ENCODE results near the gene HTRA3.

Gene HTRA3

DNA sequence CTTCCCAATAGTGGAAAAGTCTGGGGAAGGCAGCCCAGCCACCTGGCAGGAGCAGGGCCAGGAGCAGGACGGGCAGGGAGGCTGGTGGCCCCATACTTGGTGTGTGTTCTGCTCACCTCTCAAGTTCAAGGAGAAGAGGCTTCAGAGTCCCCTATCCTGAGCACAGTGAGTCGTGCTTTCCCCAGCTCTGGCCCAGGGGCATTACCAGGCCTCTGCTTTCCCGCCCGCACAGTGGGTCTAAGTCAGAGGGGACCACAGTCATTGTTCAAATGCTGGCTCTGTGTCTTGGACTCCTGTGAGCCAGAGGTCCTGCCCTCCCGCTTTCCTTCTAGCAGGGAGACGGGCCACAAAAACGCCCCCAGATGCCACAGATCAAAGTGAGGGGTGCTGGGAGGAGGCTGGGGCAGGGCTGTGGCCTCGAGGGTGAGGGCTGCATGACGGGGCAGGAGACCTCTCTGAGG lies 27.6 kb downstream of the HTRA3 start:
- DNase-seq, result no peak

DNA sequence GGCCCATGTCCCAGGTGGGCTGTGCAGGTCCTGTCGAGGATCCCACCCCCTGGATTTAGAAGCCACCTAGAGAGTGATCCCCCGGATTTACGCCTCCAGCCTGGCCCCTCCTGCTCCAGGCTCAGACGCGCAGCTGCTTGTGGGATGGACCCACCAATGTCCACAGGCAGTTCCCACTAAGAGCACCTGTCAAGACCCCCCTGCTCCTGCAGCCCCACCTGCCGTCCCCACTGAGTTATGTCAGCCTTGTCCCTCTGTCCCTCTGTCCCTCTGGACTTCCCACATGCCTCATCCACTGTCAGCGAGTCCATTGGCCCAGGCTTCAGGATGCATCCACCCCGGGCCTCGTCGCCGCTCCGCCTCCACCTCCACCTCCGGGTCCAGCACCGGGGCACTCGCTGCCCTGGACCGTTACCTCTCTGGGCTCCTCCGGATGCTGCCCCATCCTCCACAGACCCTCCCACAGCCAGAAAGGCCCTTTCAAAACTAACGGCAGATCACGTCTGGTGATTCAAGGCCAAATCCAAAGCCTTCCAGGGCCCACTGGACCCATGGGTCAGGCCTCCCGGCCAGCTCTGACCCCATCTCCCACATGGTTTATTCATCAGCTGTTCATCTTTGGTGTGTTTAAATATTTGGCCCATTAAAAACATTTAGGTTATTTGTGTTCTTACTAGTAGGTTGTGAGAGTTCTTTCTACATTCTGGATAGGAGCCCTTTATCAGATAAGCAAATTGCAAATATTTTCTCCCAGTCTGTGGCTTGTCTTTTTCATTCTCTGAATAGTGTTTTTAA lies 28.3 kb downstream of the HTRA3 start:
- no peak for DNase-seq

DNA sequence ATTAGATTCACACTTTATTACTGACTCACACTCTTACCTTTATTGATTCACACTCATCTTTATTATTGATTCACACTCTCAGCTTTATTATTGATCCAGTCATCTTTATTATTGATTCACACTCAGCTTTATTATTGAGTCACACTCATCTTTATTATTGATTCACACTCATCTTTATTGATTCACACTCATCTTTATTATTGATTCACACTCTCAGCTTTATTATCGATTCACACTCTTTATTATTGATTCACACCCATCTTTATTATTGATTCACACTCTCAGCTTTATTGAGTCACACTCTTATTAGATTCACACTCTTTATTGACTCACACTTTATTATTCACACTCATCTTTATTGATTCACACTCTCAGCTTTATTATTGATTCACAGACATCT lies 31.3 kb downstream of the HTRA3 start:
- DNase-seq, result no peak

DNA sequence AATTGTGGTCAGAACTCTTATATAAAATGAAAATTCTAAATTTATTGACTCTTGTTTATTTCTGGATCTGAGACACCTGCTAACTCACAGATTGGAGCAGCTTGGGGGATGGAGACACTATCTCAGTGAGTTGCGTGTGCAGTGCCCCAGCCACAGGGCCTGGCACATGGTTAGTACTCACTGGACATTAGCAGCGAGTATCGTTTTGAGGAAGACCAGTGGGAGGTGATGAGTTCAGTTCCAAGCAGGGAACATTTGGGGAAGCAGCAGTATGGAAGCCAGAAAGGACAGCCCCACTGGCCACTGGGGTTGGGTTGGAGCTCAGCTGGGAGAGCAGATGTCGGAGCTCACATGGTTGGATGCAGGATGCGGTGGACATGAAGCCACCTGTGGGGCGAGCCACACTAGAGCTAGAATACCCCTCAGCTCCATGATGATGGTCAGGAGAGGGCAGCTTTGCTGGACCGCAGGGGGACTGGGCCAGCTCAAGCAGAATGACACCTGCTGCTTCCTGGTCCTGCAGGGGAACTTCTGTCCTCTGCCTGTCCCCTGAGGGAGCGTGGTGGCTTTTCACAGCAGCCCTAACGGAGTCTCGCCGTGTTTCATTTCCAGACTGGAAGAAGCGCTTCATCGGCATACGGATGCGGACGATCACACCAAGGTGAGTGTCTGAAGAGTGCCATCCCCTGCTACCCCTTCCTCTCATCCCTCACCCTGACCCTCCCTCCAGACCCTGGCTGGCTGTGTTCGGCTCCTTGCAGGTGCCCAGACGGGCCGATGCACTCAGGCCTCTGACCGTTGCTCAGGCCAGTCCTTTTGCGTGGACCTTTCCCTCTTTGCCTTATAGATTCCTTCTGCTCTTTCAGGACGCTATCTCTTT lies 32.5 kb downstream of the HTRA3 start:
- peak; percentile 39 for DNase-seq

DNA sequence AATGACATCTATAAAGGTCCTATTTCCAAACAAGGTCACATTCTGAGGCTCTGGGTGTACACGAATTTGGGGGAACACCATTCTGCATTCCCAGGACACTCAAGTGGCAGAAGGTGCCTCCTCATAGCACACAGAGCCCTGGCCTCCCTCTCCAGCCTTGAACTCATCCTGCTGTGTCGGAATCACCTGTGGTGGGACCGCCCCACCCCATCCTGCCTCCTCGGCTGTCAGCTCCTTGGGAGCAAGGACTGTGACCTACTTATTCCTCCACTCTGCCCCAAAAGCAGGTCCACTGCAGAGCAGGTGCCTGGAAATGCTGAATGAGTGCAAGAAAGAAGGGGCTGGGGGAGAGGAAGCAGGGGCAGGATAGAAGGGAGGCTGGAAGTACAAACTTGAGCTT lies 33.5 kb downstream of the HTRA3 start:
- no peak for DNase-seq

DNA sequence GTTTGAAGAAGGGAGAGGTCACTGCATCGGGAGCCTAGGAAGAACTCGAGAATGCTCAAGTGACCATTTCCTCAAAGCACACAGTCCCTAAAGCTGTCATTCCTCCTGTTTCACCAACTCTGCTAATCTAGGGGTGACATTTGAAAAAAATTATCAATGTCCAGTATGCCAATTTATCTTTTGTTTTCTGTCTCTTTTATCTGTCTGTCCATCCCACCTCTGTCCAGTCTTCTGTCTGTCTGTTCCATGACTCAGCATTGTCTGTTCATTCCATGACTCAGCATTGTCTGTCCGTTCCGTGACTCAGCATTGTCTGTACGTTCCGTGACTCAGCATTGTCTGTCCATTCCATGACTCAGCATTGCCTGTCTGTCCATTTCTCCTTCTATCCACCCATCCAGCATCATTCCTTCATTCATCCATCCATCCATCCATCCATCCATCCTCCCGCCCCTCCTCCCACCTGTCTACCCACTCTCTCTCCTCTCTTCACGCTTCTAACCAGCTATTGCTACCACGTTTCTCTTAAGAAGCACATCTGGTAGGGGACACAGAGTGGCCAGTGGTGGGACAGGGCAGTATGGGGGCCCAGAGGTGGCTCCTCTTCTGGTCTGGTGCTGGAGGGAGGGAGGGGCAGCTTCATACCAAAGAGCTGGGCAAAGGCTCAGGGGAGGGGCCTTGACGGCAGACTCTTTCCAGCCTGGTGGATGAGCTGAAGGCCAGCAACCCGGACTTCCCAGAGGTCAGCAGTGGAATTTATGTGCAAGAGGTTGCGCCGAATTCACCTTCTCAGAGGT lies 34.1 kb downstream of the HTRA3 start:
- peak; percentile 70 for DNase-seq

DNA sequence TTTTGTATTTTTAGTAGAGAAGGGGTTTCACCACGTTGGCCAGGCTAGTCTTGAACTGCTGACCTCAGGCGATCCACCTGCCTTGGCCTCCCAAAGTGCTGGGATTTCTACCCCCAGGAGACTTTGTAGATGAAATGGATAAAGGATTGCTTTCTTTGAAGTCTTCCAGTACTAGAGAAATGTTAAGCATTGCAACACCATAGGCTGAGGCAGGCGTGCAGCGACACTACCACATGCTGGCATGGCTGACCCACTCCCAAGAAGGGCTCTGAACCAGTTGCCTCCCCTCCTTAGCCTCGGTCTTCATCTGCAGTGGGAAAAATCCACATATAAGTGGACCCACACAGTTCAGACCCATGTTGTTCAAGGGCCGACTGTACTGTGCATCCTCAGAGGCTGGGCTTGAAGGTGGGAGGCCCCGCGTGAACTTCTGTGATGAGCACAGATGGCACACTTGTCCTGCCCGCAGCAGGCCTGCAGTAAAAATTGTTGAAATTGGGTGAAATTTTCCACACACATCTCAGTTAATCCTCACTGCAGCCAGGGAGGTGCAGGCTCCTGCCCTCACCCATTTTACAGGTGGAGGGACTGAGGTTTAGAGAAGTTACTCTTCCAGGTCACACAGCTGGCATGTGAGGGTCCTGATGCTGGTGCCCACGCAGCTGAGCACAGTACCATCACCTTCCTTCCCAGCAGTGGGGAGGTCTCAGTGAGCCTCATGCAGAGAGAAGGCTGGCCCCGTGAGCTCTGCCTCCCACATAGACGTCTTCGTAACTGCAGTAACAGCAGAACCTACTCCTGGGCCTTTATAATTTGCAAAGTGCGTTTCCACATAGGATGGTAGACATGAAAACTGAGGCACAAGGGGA lies 35.5 kb downstream of the HTRA3 start:
- no peak for DNase-seq

DNA sequence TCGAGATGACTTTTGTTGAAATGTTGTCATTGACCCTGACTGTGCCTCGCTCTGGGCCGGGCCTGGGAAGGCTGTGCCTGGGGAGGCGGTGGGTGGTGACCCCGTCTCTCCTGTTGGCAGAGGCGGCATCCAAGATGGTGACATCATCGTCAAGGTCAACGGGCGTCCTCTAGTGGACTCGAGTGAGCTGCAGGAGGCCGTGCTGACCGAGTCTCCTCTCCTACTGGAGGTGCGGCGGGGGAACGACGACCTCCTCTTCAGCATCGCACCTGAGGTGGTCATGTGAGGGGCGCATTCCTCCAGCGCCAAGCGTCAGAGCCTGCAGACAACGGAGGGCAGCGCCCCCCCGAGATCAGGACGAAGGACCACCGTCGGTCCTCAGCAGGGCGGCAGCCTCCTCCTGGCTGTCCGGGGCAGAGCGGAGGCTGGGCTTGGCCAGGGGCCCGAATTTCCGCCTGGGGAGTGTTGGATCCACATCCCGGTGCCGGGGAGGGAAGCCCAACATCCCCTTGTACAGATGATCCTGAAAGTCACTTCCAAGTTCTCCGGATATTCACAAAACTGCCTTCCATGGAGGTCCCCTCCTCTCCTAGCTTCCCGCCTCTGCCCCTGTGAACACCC lies 36.4 kb downstream of the HTRA3 start:
- DNase-seq, result no peak

DNA sequence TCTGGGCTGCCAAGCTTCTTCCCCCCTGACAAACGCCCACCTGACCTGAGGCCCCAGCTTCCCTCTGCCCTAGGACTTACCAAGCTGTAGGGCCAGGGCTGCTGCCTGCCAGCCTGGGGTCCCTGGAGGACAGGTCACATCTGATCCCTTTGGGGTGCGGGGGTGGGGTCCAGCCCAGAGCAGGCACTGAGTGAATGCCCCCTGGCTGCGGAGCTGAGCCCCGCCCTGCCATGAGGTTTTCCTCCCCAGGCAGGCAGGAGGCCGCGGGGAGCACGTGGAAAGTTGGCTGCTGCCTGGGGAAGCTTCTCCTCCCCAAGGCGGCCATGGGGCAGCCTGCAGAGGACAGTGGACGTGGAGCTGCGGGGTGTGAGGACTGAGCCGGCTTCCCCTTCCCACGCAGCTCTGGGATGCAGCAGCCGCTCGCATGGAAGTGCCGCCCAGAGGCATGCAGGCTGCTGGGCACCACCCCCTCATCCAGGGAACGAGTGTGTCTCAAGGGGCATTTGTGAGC lies 37.0 kb downstream of the HTRA3 start:
- DNase-seq, result no peak

DNA sequence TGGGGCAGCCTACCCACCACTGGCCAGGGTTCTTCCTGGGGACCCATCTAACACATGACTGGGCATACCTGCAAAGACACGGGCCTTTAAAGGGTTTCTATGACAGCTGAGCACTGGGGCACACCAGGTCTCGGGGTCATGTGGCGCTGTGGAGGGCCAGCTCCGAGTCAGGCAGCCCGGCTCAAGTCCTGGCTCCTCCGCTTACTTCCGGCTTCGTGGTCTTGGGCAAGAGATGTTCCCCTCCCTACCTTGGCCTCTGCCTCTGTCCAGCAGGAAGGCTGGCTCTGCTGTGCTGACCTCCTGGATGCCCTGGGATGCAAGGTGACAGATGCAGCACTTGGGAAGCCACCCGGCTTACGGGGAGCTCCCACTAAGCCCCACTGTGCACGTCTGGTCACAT lies 37.6 kb downstream of the HTRA3 start:
- no peak for DNase-seq

DNA sequence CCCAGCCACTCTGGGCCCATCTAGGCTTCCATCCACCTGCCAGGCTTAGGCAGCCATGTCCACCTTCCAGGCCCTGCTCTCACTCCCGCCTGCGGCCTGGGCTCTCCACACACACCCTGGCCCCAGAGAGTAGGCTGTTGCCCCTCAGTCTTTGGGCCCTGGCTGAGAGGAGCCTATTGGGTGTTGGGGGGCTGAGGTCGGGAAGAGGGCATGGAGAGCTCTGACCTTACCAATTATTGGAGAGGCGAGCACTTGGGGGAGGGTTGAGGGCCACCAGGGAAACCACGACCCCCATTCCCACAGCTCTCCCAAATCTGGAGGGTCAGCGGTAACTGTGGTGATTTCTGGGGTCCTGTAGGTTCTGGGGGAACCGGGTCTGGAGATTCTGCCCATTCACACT lies 38.2 kb downstream of the HTRA3 start:
- no peak for DNase-seq

DNA sequence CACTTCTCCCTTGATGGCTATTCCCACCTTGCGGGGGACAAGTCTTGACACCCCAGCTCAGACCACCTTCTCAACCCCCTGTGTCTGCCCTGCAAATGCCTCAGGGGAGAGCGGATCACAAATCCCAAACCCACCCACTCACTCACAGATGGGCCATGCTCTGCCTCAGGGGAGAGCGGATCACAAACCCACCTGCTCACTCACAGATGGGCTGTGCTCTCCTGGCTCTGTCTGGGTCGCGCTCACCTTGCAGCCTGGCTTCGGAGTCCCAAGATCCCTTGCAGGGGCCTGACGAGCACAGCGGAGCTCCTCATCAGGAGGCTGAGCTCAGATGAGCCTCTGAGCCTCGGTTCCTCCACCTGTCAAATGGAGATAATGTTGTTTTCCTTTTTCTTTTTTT lies 38.6 kb downstream of the HTRA3 start:
- DNase-seq, result no peak

DNA sequence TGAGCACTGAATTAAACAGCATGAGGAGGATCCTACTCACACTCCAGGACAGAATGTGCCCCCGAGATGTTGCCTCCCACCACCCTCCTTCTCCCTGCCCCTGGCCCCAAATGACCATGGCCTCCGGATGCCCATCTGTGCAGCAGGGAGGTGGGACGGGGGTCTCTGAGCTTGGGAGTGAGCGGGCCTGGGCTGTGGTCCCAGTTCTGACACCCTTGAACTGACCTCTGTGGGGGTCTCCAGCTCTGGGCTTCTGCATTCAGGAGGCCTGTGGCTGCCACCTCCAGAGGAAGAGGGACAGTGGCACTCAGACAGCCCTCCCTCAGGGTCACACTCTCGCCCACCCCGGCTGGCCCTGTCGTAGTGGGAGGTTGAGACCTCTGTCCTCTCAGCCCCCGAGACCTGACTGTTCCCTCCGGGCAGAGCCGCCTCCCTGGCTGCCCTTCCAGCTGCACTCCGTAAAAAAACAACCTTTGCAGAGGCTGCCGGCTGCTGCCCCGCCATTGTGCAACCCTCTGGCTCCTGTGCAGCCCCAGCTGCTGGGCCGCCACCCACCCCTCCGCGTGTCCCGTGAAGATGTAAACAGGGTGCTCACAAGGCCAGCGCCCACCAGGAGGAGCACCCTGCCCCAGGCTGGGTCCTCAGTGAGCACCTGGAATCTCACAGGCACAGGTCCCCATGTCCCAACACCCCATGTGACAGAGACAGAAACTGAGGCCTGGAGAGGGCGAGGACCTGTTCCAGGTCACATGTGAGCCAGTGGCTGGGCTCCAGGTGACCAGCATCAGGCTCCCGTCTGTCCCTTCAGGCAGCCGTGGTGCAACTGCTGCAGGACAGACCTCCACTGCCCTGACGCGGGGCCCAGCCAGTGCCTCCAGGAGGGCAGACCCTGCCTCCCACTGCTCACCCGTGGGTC lies 39.6 kb downstream of the HTRA3 start:
- no peak for DNase-seq

DNA sequence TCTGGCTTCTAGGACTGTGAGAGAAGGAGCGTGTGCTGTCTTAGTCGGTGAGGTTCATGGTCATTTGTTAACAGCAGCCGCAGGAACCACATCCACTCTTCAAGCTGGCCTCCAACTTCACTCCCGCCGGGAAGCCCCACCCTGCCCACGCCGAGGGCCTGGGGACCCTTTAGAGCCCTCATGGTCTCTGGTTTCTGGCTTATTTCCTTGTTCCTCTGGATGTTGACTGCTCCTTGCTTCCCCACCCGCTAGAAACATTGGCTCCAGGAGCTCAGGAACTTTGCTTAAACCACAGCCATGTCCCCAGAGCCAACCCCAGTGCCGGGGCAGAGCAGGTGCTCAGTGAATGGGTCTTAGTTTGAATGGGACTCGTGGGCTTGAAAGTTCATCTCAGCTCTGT lies 40.8 kb downstream of the HTRA3 start:
- DNase-seq, result no peak

DNA sequence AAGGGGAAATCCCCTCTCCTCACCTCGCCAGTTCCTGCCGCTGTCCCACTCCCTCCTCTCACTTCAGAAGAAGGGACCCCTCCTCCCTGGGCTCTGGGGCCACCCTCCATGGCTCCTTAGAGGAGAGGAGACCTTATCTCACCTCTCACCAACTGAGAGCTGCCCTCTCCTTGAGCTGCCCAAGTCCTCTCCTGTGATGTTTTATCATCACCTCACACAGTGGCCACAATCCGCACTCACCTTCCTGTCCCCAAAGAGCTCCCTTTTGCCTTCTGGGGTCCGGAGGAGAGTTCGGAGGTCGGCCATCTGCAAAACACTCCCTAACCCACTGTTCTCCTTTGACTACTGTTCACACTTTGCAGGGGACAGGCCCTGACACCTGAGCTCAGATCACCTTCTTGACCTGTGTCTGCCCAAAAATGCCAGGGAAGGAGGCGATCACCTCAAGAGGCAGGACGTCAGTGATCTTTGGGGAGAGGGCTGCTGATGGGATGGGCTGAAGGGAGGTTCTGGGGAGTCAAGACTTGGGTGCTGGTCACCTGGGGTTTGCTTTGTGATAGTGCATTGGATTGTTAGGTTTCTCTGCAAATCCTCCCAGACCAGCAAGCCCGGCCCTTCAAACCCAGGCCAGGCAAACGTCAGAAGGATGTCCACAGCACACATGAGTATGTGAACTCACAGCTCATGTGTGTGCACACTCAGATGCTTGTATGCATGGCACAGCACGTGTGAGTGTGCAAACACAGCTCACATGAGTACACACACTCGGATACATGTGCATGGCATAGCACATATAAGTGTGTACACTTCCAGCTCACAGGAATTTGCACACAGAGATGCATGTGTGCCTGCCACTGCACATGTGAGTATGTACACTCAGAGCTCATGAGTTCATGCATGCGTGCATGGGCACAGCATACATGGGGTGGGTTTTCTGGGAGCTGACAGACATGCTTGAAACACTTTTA lies 41.8 kb downstream of the HTRA3 start:
- DNase-seq, result no peak

DNA sequence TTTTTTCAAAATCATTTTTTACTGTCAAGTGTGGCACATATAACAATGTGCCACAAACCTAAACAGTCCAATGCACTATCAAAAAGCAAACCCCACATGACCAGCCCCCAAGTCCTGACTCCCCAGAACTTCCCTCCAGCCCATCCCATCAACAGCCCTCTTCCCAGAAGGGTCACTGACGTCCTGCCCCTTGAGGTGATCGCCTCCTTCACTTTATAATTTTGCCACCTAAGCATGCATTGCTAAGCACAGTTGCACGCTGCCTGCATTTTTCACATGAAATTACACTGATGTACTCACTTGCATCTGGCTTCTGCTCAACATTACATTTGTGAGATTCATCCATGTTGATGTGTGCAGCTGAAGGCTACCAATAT lies 42.5 kb downstream of the HTRA3 start:
- DNase-seq, result no peak

DNA sequence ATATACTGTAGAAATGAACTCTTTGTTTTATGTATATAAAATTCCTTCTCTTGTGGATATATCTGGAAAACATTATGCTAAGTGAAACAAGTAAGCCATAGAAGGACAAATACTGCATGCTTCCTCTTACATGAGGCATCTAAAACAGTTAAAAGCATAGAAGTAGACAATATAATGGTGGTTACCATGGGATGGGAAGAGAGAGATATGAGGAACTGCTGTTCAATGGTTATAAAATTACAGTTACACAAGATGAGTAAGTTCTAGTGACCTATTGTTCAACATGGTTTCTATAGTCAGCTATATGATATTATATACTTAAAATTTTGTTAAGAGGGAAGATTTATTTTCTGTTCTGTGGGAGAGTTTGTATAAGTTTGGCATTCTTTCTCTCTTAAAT lies 43.4 kb downstream of the HTRA3 start:
- DNase-seq, result peak; percentile 23

DNA sequence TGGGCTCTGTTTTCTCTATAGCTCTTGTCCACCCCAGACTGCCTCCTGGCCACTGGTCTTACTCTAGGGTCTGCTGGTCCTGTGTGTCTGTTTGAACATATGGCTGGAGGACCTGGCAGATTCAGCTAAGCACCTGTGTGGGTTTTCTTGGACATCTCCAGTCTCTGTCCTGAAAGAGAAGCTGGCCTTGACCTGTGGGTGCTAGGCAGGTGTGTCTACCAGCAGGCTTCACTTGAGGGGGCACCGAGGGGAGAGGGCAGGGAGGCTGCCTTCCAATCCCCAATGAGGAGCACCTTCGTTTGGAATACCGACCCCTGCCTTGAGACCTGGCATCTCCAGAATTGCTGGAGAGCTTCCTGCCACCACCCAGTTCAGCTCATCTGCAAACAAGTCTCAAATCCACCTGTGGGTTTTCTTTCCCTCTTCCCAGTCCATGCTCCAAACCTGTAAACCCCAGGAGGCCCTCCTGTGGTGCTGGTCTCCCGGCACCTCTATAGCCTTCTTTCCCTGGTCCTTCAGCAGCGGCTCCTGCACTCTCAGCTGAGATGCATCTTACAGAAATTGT lies 45.2 kb downstream of the HTRA3 start:
- no peak for DNase-seq

Measured in suppressor macrophage treated with lipopolysaccharide for 4 hours (primary cell).